ENCODE data around the gene ATAD3B.
"Not testable (repeated sequence)": the region's sequence is repeated elsewhere in the genome, so short reads cannot be mapped to it uniquely, and the experiment has no call there.

The ATAD3B gene

DNA sequence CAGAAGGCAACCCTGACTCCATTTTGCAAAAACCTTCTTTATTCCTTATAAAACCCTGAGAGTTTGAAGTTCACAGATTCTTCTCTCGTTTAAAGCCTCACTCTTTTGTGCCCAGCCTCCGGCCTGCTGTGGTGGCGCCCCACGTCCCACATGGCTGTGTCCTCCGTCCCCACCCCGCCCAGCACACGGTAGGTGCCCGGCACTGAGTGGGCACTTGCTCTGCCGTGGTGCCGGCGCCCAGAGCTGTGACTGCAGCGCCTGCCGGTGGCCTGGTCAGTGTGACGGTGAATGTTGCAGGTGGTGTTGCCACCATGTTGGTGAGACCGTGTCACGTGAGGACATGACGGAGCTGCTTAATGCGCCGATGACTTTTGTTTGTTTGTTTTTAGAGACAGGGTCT, 49.8 kb downstream of the ATAD3B start:
- TF ChIP-seq, protein P1, sequence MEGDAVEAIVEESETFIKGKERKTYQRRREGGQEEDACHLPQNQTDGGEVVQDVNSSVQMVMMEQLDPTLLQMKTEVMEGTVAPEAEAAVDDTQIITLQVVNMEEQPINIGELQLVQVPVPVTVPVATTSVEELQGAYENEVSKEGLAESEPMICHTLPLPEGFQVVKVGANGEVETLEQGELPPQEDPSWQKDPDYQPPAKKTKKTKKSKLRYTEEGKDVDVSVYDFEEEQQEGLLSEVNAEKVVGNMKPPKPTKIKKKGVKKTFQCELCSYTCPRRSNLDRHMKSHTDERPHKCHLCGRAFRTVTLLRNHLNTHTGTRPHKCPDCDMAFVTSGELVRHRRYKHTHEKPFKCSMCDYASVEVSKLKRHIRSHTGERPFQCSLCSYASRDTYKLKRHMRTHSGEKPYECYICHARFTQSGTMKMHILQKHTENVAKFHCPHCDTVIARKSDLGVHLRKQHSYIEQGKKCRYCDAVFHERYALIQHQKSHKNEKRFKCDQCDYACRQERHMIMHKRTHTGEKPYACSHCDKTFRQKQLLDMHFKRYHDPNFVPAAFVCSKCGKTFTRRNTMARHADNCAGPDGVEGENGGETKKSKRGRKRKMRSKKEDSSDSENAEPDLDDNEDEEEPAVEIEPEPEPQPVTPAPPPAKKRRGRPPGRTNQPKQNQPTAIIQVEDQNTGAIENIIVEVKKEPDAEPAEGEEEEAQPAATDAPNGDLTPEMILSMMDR (IDR thresholded peaks at IDR 0.05; ENCODE audit: low read depth, low read length) = no peak

DNA sequence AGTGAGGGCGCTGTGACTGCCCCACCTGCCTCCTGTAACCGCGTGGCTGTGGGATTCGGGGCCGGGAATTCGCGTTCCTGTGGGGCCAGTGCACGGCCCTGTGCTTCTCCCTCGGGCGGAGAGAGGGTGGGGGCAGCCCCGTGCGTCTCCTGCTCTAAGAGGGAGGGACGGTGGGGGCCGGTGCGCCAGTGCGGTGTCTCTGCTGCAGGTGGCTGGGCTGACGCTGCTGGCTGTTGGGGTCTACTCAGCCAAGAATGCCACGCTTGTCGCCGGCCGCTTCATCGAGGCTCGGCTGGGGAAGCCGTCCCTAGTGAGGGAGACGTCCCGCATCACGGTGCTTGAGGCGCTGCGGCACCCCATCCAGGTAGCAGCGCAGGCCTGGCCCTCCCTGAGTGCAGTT, 51.0 kb downstream of the ATAD3B start:
- not testable (repeated sequence) for H3K4me3 ChIP-seq (replicated peaks in 1 of 2; ENCODE audit: low read depth in 2 of 2, low read length in 2 of 2)

More for the DNA sequence above, 49.8 kb downstream of the ATAD3B start:
- no peak overlapping the region for H3K4me3 ChIP-seq (replicated peaks in 1 of 2; ENCODE audit: low read depth in 2 of 2, low read length in 2 of 2)
- DNase-seq (ENCODE audit: low read depth in 2 of 2) = no peak

DNA sequence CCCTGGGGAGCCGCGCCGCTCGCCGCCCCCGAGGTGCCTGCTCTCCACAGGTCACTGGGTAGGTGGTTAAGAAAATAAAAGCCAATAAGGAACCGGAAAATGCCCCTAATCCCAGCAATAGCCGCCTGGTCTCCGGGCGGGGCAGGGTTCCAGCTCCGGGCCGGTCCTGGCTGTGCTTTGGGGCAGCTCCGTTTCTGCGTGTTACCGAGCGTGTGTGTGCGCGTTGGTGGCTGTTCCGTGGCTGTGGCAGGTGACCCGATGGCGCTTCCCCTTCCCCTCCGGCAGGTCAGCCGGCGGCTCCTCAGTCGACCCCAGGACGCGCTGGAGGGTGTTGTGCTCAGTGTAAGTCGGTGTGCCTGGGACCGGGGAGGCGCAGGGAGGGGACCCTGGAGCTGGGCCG, 51.7 kb downstream of the ATAD3B start:
- H3K4me3 ChIP-seq (replicated peaks in 1 of 2; ENCODE audit: low read depth in 2 of 2, low read length in 2 of 2) = not testable (repeated sequence)

More for the DNA sequence above, 51.0 kb downstream of the ATAD3B start:
- not testable (repeated sequence) for DNase-seq (ENCODE audit: low read depth in 2 of 2)

DNA sequence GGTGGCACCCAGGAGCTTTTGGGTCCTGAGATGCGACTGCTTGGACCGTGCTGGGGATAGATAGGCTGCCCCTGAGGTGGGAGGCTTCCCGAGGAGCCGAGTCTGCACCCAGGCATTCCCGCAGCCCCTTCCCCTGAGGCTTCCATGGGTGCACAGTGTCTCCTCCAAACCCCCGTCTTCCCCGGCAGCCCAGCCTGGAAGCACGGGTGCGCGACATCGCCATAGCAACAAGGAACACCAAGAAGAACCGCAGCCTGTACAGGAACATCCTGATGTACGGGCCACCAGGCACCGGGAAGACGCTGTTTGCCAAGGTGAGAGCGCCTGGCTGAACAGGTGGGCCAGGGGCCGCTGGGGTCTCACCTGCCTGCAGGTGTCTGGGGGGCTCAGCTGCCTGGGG, 52.1 kb downstream of the ATAD3B start:
- not testable (repeated sequence) for H3K4me3 ChIP-seq (replicated peaks in 1 of 2; ENCODE audit: low read depth in 2 of 2, low read length in 2 of 2); DNase-seq (ENCODE audit: low read depth in 2 of 2)

More for the DNA sequence above, 51.7 kb downstream of the ATAD3B start:
- not testable (repeated sequence) for DNase-seq (ENCODE audit: low read depth in 2 of 2)

DNA sequence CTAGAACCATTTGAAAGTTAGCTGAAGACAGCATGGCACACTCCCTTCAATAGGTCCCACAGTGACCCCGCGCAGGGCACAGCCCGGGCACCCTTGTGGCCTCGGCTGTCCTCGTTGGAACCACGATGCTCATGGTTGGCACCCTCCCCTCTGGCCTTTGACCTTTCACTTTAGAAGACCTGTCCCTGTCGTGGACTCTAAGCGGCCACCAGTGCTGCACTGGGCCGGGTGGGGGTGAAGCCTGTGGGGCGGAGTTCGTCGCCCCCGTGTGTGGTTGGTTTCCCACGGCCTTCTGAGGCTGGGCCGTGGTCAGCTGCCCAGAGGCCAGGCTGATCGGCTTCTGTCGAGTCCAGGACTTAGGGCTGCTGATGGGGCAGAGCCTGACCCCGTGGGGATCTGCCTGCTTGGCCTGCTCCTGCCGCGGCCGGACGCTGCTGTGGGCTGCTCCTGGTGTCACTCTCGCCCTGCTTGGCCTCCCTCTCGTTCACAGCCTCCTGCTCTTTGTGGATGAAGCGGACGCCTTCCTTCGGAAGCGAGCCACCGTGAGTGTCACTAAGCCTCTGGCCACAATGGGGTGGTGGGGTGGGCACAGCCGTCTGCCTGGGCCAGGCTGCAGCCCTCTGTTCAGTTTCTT, 53.3 kb downstream of the ATAD3B start:
- not testable (repeated sequence) for DNase-seq (ENCODE audit: low read depth in 2 of 2)

DNA sequence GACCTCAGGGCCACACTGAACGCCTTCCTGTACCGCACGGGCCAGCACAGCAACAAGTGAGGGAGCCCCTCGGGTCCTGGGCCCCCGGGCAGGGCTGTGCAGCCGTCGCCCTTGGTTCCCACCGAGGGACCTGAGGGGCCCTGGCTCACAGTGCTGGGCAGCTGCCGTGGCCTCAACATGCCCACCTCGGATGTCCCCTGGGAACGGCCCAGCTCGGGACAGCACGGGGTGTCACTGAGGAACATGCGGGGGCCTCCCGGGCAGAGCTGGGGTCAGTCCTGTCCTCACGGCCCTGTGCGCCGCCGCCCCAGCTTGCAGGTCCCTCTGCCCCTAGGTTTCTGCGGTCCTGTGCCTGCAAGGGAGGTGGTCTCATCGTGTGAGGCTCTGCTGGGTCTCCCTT, 54.9 kb downstream of the ATAD3B start:
- H3K4me3 ChIP-seq (replicated peaks in 1 of 2; ENCODE audit: low read depth in 2 of 2, low read length in 2 of 2); DNase-seq (ENCODE audit: low read depth in 2 of 2): not testable (repeated sequence)

More for the DNA sequence above, 53.3 kb downstream of the ATAD3B start:
- H3K4me3 ChIP-seq (replicated peaks in 1 of 2; ENCODE audit: low read depth in 2 of 2, low read length in 2 of 2) = not testable (repeated sequence)

DNA sequence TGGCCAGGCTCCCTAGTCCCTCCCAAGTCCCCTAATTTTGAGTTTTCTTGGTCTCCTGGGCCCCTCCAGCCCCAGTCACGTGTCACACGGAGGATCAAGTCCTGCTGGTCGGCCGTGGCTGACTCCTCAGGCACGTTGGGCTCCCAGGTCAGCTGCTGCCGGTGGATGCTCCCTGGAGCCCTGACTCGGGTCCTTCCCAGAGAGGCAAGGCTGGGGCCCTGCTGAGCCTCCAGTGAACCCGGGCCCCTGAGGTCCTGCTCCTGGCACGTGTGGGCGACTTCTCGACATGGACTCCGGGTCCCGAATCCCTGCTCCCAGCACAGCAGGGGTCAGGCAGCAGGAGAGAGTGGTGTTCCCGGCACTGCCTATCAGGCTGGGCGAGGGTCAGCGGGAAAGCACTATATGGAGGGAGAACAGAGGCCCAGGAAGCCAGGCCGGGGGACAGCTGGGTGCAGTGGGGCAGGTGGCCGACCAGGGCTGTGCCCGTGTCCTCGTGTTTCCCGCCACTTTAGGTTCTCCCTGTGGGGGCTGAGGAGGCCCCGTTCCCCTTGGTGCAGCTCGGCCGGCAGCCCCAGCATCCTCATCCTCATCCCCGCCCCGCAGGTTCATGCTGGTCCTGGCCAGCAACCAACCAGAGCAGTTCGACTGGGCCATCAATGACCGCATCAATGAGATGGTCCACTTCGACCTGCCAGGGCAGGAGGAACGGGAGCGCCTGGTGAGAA, 55.7 kb downstream of the ATAD3B start:
- no peak overlapping the region for H3K4me3 ChIP-seq (replicated peaks in 1 of 2; ENCODE audit: low read depth in 2 of 2, low read length in 2 of 2)
- TF ChIP-seq, protein P1 (IDR thresholded peaks at IDR 0.05; ENCODE audit: low read depth, low read length) = no peak
- no peak for DNase-seq (ENCODE audit: low read depth in 2 of 2)

DNA sequence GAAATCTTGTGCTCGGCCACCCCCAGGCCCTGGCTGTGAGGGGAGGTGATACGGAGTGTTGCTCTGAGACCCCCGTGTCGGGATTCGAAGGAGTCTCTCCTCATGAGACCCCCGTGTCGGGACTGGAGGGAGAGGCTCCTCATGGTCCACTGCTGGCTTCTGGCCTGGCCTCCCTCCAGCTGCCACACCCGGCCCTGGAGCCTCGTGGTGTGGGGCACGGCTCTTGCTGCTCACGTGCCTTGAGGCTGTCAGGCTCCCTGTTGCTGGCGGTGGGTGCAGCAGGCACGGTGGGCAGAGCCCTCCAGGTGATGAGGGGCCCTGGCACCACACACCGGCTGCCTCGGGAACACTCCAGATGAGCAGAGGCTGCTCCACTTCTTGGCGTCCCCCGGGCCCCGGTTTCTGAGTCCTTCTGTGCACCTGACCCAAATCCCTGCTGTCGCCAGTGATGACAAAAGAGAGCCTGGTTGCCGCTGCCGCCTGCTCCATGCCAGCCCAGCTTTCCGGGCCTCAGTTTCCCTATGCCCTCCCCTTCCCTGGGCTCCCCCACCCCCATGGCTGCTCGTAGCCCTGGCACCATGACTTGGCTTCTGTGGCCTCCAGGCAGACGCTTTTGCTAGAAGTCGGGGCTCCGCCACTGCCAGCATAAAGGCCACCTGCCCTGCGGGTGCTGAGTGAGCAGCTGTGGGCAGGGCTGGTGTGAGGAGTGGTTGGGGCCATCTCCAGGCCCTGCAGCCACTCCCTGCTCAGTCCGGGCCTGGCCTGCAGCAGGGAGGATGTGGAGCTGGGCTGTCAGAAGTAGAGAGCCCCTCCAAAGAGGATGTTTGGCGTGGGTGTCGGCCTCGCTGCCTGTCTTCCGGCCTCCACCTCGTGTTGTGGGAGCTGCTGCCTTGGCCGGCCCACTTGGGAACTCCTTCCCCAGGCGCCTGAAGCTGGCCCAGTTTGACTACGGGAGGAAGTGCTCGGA, 57.0 kb downstream of the ATAD3B start:
- no peak overlapping the region for H3K4me3 ChIP-seq (replicated peaks in 1 of 2; ENCODE audit: low read depth in 2 of 2, low read length in 2 of 2)
- no peak for DNase-seq (ENCODE audit: low read depth in 2 of 2)
- TF ChIP-seq, protein P1 (IDR thresholded peaks at IDR 0.05; ENCODE audit: low read depth, low read length) = no peak

DNA sequence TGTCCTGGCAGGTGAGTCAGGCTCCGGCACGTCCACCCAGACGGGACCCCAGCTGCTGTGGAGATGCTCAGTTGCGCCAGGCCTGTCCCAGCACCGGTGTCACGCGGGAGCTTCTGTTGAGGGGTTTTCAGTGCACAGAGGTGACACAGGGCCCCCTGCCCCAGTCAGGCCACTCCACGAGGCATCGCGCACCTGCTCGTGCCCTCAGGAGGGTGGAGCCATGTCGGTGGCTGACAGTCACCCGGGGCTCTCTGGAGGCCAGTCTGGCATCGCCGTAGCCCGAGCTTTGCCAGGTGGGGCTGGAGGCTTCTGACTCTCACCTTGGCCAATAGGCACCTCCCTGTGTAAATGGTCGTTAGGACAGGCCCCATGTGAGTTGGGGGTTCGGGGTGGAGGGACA, 57.8 kb downstream of the ATAD3B start:
- DNase-seq (ENCODE audit: low read depth in 2 of 2) = no peak
- TF ChIP-seq, protein P1 (IDR thresholded peaks at IDR 0.05; ENCODE audit: low read depth, low read length) = no peak
- no peak overlapping the region for H3K4me3 ChIP-seq (replicated peaks in 1 of 2; ENCODE audit: low read depth in 2 of 2, low read length in 2 of 2)
